ENCODE measurements around the gene ATG101. TPM values are rescaled to one million over a fixed set of nuclear protein-coding genes. Genes with fewer than 3 reads are reported as not detected.

ATG101 gene
- total RNA-seq, 1 donor from 2014 or later = 19.8 TPM

DNA sequence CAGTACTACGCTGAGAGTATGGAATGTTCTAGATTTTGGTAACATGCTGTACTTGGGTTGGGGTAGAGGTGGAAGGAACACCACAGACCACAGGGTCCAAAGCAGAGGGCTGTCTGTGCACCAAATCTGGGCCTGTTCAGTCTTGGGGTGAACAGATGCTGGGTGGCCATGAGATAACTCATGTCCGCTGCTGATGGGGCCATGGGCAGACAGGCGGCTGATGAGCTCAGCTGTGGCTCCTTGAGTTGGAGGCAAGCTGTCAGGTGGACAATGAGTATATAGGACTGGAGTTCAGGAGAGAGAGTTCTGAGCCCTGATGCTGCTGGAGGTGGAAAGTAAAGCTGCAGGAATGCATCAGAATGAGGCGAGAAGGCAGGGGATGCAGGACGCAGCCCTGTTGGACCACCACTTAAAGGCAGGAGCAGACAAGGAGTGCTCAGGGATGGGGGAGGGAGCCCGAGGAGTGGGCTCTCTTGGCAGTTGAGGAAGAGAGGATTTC lies 16.0 kb downstream of the ATG101 start:
- Histone ChIP-seq H3K4me1 (peaks cover 10% of the 10 kb centered on the region), H3K79me2 (ENCODE audit: low read depth) (no peaks in the 10 kb centered on the region), H3K9ac (no peak overlapping the region), H3K4me2 (no peak overlapping the region), H3F3A (ENCODE audit: low read depth) (no peaks in the 10 kb centered on the region), H3K27ac (no peak overlapping the region), H2AFZ (replicated peaks) (no peak overlapping the region), H3K9me3 (ENCODE audit: low read depth) (no peaks in the 10 kb centered on the region), H3K4me3 (no peak overlapping the region), H4K20me1 (ENCODE audit: low read depth) (no peaks in the 10 kb centered on the region), H3K27me3 (no peaks in the 10 kb centered on the region), H3K36me3 (no peaks in the 10 kb centered on the region)
- Mint-ChIP-seq H3K4me3 (no peak overlapping the region), H3K36me3 (no peaks in the 10 kb centered on the region), H3K4me1 (peaks cover 24% of the 10 kb centered on the region), H3K27ac (peak overlapping the region; percentile 10), H3K27me3 (ENCODE audit: insufficient read depth, low read depth) (peaks cover 11% of the 10 kb centered on the region), H3K9me3 (no peaks in the 10 kb centered on the region)
- TF ChIP-seq EZH2phosphoT487 (IDR thresholded peaks at IDR 0.05) = no peak
- TF ChIP-seq EZH2 (IDR thresholded peaks at IDR 0.05) = no peak
- TF ChIP-seq, protein P1, sequence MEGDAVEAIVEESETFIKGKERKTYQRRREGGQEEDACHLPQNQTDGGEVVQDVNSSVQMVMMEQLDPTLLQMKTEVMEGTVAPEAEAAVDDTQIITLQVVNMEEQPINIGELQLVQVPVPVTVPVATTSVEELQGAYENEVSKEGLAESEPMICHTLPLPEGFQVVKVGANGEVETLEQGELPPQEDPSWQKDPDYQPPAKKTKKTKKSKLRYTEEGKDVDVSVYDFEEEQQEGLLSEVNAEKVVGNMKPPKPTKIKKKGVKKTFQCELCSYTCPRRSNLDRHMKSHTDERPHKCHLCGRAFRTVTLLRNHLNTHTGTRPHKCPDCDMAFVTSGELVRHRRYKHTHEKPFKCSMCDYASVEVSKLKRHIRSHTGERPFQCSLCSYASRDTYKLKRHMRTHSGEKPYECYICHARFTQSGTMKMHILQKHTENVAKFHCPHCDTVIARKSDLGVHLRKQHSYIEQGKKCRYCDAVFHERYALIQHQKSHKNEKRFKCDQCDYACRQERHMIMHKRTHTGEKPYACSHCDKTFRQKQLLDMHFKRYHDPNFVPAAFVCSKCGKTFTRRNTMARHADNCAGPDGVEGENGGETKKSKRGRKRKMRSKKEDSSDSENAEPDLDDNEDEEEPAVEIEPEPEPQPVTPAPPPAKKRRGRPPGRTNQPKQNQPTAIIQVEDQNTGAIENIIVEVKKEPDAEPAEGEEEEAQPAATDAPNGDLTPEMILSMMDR (IDR thresholded peaks at IDR 0.05) = no peak
- no peak for DNase-seq (ENCODE audit: low spot score)

DNA sequence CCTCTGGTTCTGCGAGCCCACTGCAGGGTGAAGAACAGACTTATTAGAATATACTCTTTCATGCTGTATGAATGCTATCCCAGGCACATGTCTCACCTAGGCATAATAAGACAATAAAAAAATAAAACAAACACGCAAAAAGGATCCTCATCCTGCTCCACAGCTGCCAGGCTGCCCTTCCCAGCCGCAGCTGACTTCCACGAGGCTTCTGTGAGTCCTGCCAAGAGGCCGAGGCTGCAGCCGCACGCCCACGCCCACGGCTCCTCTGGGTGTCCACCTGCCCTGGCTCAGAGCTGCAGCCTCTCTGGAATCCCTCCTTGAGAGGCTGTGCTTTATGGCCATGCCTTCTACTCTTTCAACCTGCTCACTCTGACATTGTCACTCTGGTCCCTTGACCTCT lies 16.6 kb downstream of the ATG101 start:
- H4K20me1 ChIP-seq (ENCODE audit: low read depth) = no peaks in the 10 kb centered on the region
- H3K4me1 Mint-ChIP-seq = peaks cover 24% of the 10 kb centered on the region
- no peaks in the 10 kb centered on the region for H3F3A ChIP-seq (ENCODE audit: low read depth)
- H3K9me3 Mint-ChIP-seq = no peaks in the 10 kb centered on the region
- no peaks in the 10 kb centered on the region for H3K9me3 ChIP-seq (ENCODE audit: low read depth)
- no peak overlapping the region for H3K4me3 Mint-ChIP-seq
- no peak for TF ChIP-seq EZH2 (IDR thresholded peaks at IDR 0.05)
- TF ChIP-seq, protein P1 (IDR thresholded peaks at IDR 0.05) = no peak
- TF ChIP-seq EZH2phosphoT487 (IDR thresholded peaks at IDR 0.05) = no peak
- no peaks in the 10 kb centered on the region for H3K79me2 ChIP-seq (ENCODE audit: low read depth)
- H3K27me3 ChIP-seq = no peaks in the 10 kb centered on the region
- no peak overlapping the region for H3K4me3 ChIP-seq
- H3K27me3 Mint-ChIP-seq (ENCODE audit: insufficient read depth, low read depth) = peaks cover 15% of the 10 kb centered on the region
- H3K27ac ChIP-seq = no peak overlapping the region
- H2AFZ ChIP-seq (replicated peaks) = no peak overlapping the region
- no peaks in the 10 kb centered on the region for H3K36me3 ChIP-seq
- no peak overlapping the region for H3K9ac ChIP-seq
- H3K4me2 ChIP-seq = no peak overlapping the region
- H3K4me1 ChIP-seq = peaks cover 6% of the 10 kb centered on the region
- DNase-seq (ENCODE audit: low spot score) = no peak
- H3K36me3 Mint-ChIP-seq = no peaks in the 10 kb centered on the region
- H3K27ac Mint-ChIP-seq = no peak overlapping the region

DNA sequence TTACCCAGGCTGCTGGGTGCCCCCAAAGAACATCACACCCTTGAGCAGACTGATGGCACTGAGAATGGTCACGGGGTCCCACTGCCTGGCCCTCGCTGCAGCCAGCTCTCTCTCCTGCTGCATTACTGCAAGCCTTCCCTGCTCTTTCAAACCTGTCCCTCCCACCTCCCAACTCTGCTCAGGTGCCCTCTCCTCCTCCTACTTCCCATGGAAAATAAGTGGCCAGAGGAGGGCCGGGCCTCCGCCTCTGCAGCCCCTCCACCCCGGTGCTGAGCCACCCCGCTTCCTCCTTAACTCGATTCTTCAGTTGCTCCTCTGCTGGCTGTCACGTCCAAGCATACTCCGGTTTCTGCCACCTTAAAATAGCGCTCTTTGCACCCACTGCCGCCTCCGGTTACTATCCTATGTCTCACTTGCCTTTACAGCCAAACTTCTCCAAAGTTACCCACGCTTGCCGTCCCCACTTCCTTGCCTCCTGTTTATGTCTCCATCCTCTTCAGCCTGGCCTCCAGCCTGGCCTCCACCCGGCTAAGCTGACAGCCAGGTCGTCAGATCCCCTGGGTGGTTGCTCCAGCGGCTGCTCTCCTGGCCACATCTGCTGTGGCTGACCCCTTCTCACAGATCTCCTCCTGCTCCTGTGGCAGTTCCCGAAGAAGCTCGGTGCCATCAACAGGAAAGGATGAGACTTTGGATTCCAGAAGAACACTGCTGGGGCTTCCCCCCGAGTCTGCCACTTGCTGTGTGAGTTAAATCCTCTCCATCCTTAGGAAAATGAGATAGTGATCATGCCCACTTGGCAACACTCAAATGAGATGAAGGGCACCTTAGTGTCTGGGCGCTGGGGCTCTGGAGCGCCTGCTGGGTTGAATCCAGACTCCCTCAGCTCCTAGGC lies 17.4 kb downstream of the ATG101 start:
- H3K4me3 Mint-ChIP-seq = no peak overlapping the region
- H3K4me2 ChIP-seq = no peak overlapping the region
- H3K27ac ChIP-seq = no peak overlapping the region
- H3K9ac ChIP-seq = no peak overlapping the region
- no peaks in the 10 kb centered on the region for H3K79me2 ChIP-seq (ENCODE audit: low read depth)
- H4K20me1 ChIP-seq (ENCODE audit: low read depth) = no peaks in the 10 kb centered on the region
- peaks cover 16% of the 10 kb centered on the region for H3K4me1 Mint-ChIP-seq
- H3K9me3 Mint-ChIP-seq = no peaks in the 10 kb centered on the region
- no peaks in the 10 kb centered on the region for H3F3A ChIP-seq (ENCODE audit: low read depth)
- no peaks in the 10 kb centered on the region for H3K36me3 ChIP-seq
- no peaks in the 10 kb centered on the region for H3K27me3 ChIP-seq
- H3K9me3 ChIP-seq (ENCODE audit: low read depth) = no peaks in the 10 kb centered on the region
- H2AFZ ChIP-seq (replicated peaks) = no peak overlapping the region
- H3K27me3 Mint-ChIP-seq (ENCODE audit: insufficient read depth, low read depth) = peaks cover 13% of the 10 kb centered on the region
- no peak for DNase-seq (ENCODE audit: low spot score)
- no peak overlapping the region for H3K4me3 ChIP-seq
- TF ChIP-seq EZH2phosphoT487 (IDR thresholded peaks at IDR 0.05) (no peak), EZH2 (IDR thresholded peaks at IDR 0.05) (no peak)
- TF ChIP-seq, protein P1 (IDR thresholded peaks at IDR 0.05) = no peak
- H3K4me1 ChIP-seq = no peaks in the 10 kb centered on the region
- H3K27ac Mint-ChIP-seq = no peak overlapping the region
- H3K36me3 Mint-ChIP-seq = no peaks in the 10 kb centered on the region

Measured in neural progenitor cell (in vitro differentiated cells).